Activated CD8-positive, alpha-beta memory T cell treated with anti-CD3 and anti-CD28 coated beads, Interleukin-2, amount 10 ng/mL, durations not matched to agents 7 days and 5 days (primary cell): ENCODE measurements around the gene MORF4L2. TPM values are rescaled to one million over a fixed set of nuclear protein-coding genes. Genes with fewer than 3 reads are reported as not detected.
"Not testable (repeated sequence)": the region's sequence is repeated elsewhere in the genome, so short reads cannot be mapped to it uniquely, and the experiment has no call there.

Experiments
- ATAC-seq: fragments of 150-1000 bp; cut with Tn5 transposase; one replicate; pipeline ENCODE4 v1.10.0; 2021; ENCODE audit warnings: moderate library complexity
- CTCF ChIA-PET: fragments of 350-600 bp; sonication (Branson Sonifier 250); formaldehyde crosslinking; loops from one replicate; lab custom pipeline; 2021; ENCODE audit warnings: antibody characterized with exemption; lab: Charles Lee
- DNase-seq: peaks from one replicate; pipeline ENCODE4 v3.0.0-alpha.2; 2020
- H3K27ac Mint-ChIP-seq: one replicate; pipeline ENCODE4 v1.8.0; 2021; ENCODE audit warnings: mild to moderate bottlenecking, mixed read lengths
- H3K27me3 Mint-ChIP-seq: one replicate; pipeline ENCODE4 v1.8.0; 2021; ENCODE audit warnings: mixed read lengths
- H3K36me3 Mint-ChIP-seq: one replicate; pipeline ENCODE4 v1.8.0; 2021; ENCODE audit warnings: mild to moderate bottlenecking, mixed read lengths
- H3K4me1 Mint-ChIP-seq: one replicate; pipeline ENCODE4 v1.8.0; 2021; ENCODE audit warnings: mixed read lengths
- H3K4me3 Mint-ChIP-seq: one replicate; pipeline ENCODE4 v1.8.0; 2021; ENCODE audit warnings: mild to moderate bottlenecking, moderate library complexity, mixed read lengths
- H3K9me3 Mint-ChIP-seq: one replicate; pipeline ENCODE4 v1.8.0; 2022; ENCODE audit warnings: low read depth, mixed read lengths
- total RNA-seq, 2 experiments: library from RNA; stranded (reverse); gene quantifications; one replicate each; pipeline ENCODE4 v1.2.3, GENCODE V29; 2021

Gene MORF4L2
- total RNA-seq, 2 experiments from 2014 or later = 130 to 159 TPM

DNA sequence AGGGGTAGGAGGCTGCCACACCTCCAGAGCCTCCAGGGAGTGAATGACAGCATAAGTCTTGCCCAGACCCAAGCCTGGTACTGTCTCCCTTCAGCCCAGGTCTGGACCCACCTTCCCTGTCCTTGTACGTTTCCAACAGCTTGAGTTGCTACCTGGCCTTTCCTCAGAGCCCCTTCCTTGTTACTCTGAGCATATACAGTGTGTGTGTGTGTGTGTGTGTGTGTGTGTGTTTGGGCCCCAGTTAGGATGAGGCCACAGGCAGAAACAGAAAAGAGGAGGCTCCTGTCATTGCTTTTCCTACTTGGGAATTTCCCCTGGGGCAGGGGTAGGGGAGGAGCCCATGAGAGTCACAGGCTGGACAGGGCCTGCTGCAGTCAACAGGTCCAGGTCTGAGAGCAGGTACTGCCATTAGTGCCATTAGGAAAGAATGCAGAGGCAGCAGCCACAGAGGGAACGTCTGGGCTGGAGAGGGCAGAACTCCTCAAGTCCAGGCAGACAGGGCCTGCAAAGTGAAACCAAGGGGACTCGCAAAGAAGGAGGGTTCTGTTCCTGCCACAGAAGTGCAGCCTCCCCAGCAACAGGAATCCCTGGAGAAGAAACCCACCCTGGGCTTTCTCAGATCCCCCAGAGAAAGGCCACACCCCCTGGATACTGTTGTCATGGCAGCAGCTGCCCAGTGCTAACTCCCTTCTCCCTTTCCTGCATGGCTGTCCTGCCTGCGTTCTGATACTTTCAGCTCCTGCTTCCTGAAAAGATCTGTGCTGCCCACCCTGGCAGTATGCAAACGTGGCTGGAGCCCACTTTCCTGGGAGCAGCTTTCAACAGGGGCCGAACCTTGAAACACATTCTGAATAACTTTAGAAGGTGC lies 47.8 kb downstream of the MORF4L2 start:
- H3K36me3 Mint-ChIP-seq, DNase-seq, ATAC-seq, H3K27ac Mint-ChIP-seq, H3K4me3 Mint-ChIP-seq, H3K9me3 Mint-ChIP-seq, CTCF ChIA-PET, H3K27me3 Mint-ChIP-seq, H3K4me1 Mint-ChIP-seq: not testable (repeated sequence)

DNA sequence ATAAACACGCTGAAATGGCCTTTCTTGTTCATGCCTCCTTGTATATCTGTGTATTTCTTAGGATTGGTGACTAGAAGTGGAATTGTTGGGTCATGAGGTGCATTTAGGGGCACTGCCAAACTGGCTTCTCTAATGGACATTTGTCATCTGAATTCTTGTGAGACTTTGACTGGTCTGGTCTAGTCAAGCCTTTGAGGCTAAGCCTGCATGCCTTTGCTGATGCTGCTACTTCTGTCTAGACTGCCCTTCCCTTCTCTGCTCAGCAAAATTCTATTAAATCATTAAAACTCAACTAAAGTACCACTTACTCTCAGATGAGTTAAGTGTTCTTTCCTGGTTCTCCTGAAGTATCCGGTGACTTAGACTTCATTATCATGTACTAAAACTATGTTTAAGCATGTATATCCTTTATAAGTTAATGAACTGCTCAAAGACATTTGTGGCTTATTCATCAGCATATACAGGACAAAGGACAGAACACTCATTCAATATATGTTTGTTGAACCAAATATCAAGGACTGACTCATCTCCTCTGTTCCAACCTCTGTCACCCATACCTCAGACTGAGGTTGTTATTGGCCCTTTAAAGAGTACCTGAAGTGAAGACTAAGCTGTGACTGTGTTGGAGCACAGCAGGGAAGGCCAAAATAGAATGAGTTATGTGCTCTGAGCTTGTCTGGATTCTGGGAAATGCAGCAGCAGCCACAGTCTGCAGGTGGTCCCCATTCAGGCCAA lies 48.7 kb downstream of the MORF4L2 start:
- Mint-ChIP-seq H3K4me3 (no peak overlapping the region), H3K27me3 (no peaks in the 10 kb centered on the region), H3K36me3 (no peaks in the 10 kb centered on the region), H3K27ac (no peak overlapping the region), H3K4me1 (no peaks in the 10 kb centered on the region), H3K9me3 (no peaks in the 10 kb centered on the region)
- DNase-seq = no peak
- no peak for ATAC-seq
- CTCF ChIA-PET = no interaction called here

DNA sequence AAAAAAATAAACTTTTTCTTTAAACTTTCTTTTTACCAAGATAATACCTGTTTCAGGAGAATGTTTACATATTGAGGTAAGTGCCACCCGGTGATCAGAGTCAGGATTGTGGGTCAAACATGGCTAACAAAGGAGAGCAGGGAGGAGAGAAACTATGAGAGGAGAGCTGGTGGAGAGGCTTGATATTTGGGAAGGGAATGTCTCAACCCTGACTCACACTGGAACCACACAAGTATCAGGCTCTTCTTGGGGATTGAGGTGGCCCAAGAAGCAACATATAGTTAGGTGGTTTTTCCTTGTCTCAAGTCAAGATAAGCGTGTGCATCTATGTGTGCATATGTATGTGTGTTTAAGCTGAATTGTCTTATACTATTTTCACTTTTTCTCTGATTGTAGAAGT lies 51.1 kb downstream of the MORF4L2 start:
- Mint-ChIP-seq H3K4me3 (no peak overlapping the region), H3K36me3 (no peaks in the 10 kb centered on the region), H3K27ac (no peak overlapping the region), H3K9me3 (no peaks in the 10 kb centered on the region), H3K27me3 (no peaks in the 10 kb centered on the region), H3K4me1 (no peaks in the 10 kb centered on the region)
- ATAC-seq (no peak), DNase-seq (no peak)
- CTCF ChIA-PET = no interaction called here

DNA sequence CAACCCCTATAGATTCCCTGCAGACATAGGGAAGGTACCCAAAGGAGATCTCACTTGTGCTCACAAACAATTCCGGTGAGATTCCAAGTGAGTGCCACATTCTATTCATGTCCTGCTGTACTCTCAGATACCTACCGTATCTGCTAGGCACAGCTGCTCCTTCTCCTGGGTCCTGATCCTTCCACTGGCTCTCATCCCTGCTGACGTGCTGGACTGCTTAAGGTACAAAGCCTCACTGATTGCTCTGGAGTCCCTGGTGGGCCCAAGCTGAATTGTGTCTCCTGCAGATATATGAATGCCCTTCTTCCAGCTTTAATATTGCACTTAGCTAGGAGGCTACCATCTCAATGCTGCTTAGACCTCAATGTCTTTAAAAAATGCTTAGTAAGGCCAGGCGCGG lies 55.4 kb downstream of the MORF4L2 start:
- no peak for ATAC-seq
- no peaks in the 10 kb centered on the region for H3K36me3 Mint-ChIP-seq
- H3K4me1 Mint-ChIP-seq = peaks cover 13% of the 10 kb centered on the region
- CTCF ChIA-PET = no interaction called here
- H3K27me3 Mint-ChIP-seq = no peaks in the 10 kb centered on the region
- no peak overlapping the region for H3K4me3 Mint-ChIP-seq
- H3K27ac Mint-ChIP-seq = no peak overlapping the region
- DNase-seq = no peak
- H3K9me3 Mint-ChIP-seq = no peaks in the 10 kb centered on the region

DNA sequence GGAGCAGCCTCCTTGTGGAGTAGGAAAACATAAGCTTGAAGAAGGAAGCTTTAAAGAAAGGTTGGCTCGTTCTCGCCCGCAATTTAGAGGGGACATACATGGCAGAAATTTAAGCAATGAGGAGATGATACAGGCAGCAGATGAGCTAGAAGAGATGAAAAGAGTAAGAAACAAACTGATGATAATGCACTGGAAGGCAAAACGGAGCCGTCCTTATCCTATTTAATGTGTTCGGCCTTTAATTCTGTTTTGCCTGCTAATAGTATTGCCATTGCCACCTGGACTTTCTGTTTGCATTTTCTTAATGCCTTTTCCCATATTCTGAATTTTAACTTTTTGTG lies 56.4 kb downstream of the MORF4L2 start:
- DNase-seq (no peak), ATAC-seq (no peak)
- H3K27ac Mint-ChIP-seq = no peak overlapping the region
- CTCF ChIA-PET = interaction anchor here (0.8 kb wide), 1 partner anchor 17 kb away, joined by 3 read pairs; no protein-coding TSS in a partner anchor
- H3K9me3 Mint-ChIP-seq = no peaks in the 10 kb centered on the region
- H3K4me3 Mint-ChIP-seq = peak overlapping the region; percentile 84
- no peaks in the 10 kb centered on the region for H3K36me3 Mint-ChIP-seq
- no peaks in the 10 kb centered on the region for H3K27me3 Mint-ChIP-seq
- H3K4me1 Mint-ChIP-seq = peaks cover 13% of the 10 kb centered on the region

DNA sequence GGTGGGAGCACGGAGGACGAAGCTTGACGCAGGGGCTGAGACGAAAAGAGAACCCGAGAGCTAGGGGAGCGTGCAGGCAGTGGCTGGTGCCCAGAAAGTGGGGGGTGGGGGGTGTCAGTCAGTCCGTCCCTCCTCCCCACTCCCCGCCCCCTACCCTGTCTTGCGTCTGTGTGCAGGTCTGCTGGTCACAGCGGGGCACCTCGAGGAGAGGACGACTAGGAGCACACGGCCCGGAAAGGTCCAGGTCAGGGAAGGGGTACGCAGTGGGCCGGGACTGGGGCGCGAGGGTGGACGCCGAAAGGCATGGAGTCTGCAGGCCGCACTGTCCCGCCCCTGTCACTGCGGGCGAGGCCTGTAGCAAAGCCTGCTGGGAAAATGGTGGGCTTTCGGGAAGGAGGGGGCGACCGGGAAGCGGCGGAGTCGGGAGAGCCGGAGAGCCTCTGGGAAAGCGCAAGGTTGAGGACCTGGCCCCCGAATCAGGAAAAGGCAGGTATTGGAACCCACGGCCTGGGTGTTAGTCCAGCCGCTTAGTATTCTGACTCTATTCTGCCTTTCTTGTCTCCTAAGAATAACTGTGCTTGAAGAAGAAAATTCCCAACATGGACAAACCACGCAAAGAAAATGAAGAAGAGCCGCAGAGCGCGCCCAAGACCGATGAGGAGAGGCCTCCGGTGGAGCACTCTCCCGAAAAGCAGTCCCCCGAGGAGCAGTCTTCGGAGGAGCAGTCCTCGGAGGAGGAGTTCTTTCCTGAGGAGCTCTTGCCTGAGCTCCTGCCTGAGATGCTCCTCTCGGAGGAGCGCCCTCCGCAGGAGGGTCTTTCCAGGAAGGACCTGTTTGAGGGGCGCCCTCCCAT lies 57.0 kb downstream of the MORF4L2 start:
- ATAC-seq (peak; percentile 67), DNase-seq (peak; percentile 41)
- H3K36me3 Mint-ChIP-seq = no peaks in the 10 kb centered on the region
- peak overlapping the region; percentile 75 for H3K27ac Mint-ChIP-seq
- H3K4me1 Mint-ChIP-seq = peaks cover 13% of the 10 kb centered on the region
- H3K9me3 Mint-ChIP-seq = no peaks in the 10 kb centered on the region
- H3K27me3 Mint-ChIP-seq = no peaks in the 10 kb centered on the region
- CTCF ChIA-PET = interaction anchor here (0.8 kb wide), 1 partner anchor 16 kb away, joined by 3 read pairs; no protein-coding TSS in a partner anchor
- H3K4me3 Mint-ChIP-seq = peak overlapping the region; percentile 84

DNA sequence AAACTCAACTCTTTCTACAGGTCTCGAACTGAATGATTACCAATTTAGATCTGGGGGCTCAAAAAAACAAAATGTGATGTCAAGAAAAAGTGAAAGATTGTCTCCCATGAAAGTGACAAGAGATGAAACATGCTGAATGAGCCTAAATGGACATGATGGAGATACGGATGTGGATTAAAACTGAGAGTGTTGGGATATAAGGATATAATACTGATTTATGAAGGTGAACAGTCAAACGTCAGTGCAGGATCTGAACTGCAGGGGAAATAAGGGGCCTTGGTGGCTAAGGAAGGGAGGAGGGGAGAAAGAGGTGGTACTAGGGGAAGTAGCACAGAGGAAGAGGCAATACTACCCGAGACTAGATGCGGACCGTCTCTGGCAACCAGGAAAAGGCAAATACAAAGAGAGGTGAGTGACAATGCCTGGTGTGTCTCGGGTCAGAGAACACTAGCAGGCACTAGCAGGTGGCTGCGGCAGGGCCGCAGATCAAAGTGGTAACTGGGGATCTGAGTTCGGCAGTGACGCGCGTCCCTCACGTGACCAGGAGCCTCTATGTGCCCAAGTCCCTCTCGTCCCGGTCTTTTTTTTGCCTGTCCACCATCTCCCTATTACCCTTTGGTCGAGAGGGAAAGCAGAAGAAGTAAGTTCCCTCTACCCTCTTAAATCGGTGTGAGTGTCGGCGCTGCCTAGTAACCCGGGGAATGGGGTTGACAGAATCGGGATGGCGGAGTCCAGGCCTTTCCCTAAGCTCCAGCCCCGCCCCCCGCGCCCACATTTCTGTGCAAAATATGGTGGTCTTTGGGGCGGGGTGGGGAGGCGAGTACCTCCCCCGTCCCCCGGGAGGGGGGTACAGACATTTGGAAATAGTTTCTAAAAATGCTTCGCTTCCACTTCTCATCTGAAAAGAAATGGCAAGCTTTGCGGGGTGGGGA lies 57.8 kb downstream of the MORF4L2 start, which contains the start of gene TCEAL1:
TSS of gene TCEAL1 (plus strand) at position 590 of the 932 bp plus-strand sequence. CDS start 942 bp downstream, outside the sequence.
- Mint-ChIP-seq H3K4me1 (peaks cover 13% of the 10 kb centered on the region), H3K27ac (peak within 1 kb of the TSS; percentile 75), H3K9me3 (no peaks in the 10 kb centered on the region), H3K36me3 (no peaks in the 10 kb centered on the region), H3K4me3 (peak within 1 kb of the TSS; percentile 84), H3K27me3 (no peaks in the 10 kb centered on the region)
- DNase-seq = peak; percentile 64
- peak; percentile 71 for ATAC-seq
- CTCF ChIA-PET = no interaction called here

DNA sequence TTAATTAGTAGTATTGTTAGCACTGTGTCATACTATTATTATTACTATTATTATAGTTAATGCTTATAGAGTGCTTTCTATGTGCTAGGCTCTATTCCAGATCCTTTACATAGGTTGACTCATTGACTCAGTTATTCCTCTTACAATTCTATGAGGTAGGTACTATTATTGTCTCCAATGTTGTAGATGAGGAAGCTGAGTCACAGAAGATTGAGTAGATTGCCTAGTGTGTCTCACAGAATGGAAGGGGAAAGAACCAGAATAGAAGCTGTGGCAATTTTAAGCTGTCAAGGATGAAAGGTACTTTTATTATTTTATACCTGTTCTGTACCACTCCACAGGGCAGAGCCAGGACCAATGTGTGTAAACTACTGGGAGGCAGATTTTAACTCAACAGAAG lies 59.6 kb downstream of the MORF4L2 start:
- H3K36me3 Mint-ChIP-seq = no peaks in the 10 kb centered on the region
- no peaks in the 10 kb centered on the region for H3K9me3 Mint-ChIP-seq
- H3K4me3 Mint-ChIP-seq = no peak overlapping the region
- CTCF ChIA-PET = no interaction called here
- H3K4me1 Mint-ChIP-seq = peaks cover 13% of the 10 kb centered on the region
- no peak overlapping the region for H3K27ac Mint-ChIP-seq
- ATAC-seq (no peak), DNase-seq (no peak)
- H3K27me3 Mint-ChIP-seq = no peaks in the 10 kb centered on the region

Other genes with a start within 250 kb of the MORF4L2 start
- under 1 TPM in 1 of 2 experiments, not detected in 1; 0.19 TPM for gene RAB40A, start 167.2 kb downstream of the MORF4L2 start, total RNA-seq
- 1 to 10 TPM; 3.5 to 5.0 TPM for gene TCEAL4, start 101.2 kb downstream of the MORF4L2 start, total RNA-seq
- gene TCEAL3, start 78.7 kb downstream of the MORF4L2 start, total RNA-seq = 1 to 10 TPM; 1.3 to 3.1 TPM
- gene TCEAL1, start 57.7 kb downstream of the MORF4L2 start, total RNA-seq = 10 to 100 TPM in 1 of 2 experiments, 1 to 10 TPM in 1; 6.7 to 10.3 TPM
- not detected for gene TMEM31, start 24.2 kb upstream of the MORF4L2 start, total RNA-seq
- not detected for gene PLP1, start 90.1 kb upstream of the MORF4L2 start, total RNA-seq
- under 1 TPM; 0.19 to 0.26 TPM for gene RAB9B, start 145.6 kb upstream of the MORF4L2 start, total RNA-seq